Stimulated activated CD8-positive, alpha-beta memory T cell treated with anti-CD3 and anti-CD28 coated beads, Interleukin-15, amount 100 ng/mL, for 1 hour (primary cell): ENCODE results near the gene MAPK11.

Experiments
- DNase-seq: peaks from one replicate; pipeline ENCODE4 v3.0.0-alpha.2; 2020; ENCODE audit warnings: low read depth

The MAPK11 gene

DNA sequence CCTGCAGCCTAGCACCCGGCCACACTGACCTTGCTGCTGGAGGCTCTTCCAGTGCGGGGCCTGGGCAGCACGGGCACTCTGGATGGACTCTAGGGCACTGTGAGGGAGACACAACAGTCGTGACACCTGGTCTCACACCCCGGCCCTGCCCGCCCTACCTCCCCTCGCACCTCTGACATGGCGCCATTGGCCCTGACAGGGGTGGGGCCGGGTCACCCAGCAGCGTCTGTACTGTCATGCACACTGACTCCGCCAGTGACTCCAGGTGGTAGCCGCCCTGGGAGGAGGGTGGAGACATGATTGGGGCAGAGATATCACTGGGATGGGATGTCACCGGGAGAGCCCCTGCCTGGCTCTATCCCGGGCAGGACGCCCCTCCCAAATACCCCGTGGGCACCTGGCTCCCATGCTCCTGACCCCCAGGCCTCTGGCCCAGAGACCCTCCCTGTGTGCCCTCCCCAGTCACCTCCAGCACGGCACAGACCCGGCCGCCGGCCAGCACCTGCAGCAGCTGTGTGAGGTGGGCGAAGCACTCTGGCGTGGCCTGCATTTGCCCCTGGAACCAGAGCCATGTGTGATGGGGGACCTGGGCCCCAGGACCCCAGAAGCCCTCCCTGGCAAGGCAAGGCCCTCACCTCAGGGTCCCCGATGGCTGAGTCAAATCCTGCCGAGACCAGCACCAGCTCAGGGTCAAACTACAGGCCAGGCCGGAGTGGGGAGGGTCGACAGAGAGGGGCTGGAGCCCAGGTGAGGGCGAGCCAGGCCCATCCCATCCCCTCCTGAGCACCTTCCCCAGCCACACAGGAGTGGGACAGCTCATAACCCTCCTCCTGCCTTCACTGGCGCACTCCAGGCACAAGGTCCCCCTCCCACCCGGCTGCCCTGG is 21.7 kb downstream of the MAPK11 start:
- DNase-seq: no peak

DNA sequence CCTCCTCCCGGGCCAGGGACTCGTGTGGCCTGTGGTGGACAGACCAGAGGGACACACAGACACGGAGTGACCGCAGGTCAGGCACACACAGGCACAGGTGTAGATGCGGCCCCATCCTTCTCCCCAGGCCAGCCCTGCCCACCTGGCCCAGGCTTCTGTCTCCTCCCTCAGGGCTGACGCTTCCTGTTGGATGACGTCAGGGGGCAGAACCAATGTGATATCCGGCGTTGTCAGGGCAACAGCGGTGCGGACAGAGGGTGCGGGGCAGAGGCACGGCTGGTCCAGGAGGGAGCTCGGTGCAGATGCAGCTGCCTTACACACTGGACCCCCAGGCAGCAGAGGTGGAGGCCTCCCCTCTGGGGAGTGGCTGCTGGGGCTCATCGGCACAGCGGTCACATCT is 22.4 kb downstream of the MAPK11 start:
- no peak for DNase-seq

DNA sequence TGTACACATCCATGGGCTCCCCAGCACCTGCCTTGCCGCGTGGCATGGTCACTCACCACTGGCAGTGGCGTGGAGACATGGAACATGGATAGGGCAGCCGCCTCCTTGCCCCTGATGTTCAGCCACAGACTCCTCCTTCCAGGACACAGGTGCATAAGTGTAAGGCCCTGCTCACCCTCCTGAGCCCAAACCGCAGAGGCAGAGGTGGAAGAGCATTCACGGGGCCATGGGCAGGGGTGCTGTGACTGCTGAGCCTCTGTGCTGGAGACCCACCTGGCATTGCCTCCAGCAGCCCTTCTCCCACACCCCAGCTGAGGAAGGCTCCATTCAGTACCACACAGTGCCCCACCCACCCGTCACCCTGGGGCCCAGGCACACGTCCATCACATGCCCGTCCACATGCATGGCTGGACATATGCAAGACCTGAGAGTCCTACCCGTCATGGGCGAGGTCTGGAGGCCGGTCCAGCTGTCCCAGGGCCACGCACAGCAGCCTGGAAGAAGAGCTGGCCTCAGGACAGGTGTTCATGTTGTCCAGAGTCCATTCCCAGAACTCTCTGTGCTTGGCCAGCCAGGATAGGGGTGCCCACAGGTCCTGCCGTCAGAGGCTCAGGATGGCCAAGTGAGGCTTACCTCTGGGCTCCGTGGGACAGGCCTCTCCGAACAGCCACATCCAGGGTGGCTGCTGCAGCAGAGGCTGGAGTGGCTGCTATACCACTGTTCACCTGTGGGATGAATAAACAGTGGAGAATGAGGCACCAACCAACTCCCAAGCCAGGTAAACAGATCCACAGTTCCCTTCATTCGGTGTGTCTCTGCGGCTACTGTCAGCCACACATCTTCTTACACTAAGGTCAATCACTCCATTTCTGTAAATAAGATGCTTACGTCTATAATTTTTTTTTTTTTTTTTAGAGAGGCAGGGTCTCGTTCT is 23.7 kb downstream of the MAPK11 start:
- DNase-seq: no peak

DNA sequence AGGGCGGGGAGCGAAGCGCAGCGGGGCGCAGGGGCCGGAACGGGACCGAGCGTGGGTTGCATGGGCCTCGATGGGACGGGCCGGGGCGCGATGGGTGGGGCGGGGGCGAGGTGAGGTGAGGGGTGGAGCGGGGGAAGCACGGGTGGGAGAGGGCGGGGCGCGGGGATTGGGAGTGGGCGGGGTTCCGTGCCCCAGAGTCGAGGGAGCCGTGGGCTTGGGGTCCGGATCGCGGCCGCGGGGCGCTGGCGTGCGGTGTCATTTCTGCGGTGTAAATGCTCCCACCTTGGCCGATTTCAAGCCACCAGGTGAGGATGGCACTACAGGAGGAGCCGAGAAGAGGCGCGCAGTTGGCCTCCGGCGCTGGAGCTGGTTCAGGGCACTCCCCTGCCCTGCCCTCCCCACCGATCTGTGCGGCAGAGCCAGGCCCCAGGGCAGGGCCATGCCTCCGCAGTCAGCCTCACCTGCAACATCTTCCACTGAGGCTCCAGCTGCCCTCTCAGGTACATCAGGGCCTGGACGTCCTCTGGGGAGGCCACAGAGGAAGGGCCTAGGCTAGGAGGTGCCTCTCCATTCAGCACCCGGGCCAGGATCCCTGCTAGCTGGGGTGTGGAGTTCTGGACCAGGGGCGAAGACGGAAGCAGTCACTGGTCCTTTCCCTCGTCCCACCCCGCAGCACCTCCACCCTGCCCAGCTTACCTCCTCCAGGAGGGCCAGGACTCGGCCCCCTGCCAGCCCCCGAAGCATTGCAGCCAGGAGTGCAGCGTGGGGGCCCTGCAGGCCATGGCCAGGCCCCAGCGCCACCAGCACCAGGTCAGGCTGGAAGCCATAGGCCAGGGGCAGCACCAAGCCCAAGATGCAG is 24.7 kb downstream of the MAPK11 start:
- no peak for DNase-seq

DNA sequence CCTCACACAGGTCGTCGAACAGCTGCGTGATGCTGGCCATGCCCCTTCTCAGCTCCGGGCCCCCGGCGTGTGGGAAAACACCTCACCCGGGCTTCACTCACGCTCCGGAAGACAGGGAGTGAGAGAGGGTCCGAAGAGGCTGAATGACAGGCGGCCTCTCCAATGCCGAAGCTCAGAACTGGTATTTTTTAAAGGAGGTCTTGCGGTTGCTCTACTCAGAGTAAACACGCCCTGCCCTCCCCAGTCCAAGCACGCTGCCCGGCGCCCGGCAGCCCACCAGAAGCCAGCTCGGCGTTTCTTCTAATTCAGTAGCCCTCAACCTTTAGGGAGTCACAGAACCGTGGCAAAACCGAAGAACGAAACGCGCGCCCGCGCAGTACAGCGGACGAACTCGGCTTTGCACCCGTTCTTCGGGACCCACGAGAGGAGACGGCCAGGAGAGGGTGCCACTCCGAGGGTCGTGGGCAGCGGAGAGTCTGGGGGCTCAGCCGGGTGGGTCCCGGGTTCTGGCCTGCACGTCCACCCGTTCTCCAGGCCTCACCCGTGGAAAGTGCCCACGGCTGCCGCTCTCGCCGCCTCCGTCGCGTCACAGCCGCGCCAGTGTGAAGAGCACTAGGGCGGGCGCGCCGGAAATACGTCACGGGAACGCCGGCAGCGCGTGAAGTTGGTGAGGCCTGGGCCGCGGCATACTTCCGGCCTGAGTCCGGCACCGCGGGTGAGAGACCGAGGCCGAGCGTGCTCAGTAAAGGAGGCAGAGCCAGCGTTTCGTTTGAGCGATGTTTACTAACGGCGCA is 25.6 kb downstream of the MAPK11 start, which contains the start of gene TUBGCP6:
Gene TUBGCP6, minus strand, starts transcription at position 604 of the 794 bp plus-strand sequence. Its CDS starts 564 bp downstream, at position 40.
- DNase-seq: peak; percentile 82

DNA sequence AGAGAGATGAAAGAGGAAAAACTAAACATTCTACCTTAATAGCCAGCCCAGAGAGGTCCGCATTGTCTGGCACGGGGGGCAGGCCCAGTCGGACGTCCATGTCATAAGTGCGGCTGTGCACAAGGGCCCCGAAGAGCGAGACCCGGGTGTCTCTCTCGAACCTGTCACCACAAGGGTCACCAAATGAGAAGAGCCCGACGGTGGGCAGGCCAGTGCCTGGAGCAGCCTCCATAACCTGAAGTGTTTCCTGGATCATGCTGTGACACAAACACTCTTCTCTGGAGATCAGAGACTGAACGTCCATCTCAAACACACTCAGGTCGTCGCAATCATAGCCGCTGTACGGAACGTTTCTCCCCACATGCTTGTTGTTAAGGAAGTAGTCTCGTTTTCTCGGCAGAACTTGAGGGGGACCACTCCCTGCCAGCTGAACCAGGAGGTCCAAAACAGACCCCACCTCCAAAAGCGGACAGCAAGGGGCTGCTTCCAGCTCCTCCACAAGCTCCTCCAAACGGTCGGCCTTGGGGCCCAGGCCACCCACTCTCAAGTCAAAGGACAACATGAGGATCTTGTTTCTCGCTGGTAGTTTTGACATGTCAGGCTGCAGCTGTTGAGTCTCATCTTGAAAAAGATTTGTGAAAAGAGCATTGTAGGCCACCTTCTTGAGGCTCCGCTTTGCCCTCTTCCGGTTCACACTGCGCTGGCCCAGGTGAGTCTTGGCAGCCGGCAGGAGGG is 26.3 kb downstream of the MAPK11 start:
- DNase-seq: no peak

DNA sequence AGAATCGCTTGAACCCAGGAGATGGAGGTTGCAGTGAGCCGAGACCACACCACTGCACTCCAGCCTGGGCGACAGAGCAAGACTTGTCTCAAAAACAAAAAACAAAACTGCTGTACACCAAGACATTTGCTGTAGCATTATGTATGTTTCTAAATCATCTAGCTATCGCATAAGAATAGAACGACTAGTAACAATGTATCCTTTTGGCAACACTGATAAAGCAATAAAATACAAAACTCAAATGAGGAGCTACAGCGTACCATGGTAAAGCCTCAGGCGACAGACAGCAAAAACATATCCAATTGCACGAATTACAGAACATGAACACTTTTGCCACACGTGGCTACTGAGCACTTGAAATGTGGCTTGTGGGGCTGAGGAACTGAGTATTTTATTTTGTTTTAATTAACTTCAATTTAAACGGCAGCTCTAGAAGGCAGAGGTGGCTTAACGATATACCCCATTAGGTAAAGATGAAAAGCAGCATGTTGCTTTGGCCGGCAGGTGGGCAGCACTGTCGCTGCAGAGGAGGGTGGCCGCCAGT is 27.7 kb downstream of the MAPK11 start:
- no peak for DNase-seq

DNA sequence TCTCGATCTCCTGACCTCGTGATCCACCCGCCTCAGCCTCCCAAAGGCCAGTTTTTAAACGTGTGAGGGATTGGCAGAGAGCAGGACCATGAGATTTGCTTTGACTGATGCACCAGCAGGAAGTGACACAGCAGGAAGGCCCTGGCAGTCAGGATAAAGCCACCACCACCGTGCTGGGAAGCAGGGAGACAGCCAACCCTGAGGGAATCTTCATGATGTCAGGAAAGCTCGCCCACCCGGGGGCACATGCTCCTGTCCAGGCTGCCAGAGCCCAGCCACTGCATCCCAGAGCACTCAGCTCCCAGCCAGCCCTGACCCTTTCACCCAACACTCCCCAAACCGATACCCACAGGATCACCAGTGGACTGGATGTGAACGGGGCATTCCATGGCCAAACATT is 31.4 kb downstream of the MAPK11 start:
- no peak for DNase-seq

GRCh38 chr22:50236731-50237409 is 33.3 kb downstream of the MAPK11 start:
- no peak for DNase-seq

DNA sequence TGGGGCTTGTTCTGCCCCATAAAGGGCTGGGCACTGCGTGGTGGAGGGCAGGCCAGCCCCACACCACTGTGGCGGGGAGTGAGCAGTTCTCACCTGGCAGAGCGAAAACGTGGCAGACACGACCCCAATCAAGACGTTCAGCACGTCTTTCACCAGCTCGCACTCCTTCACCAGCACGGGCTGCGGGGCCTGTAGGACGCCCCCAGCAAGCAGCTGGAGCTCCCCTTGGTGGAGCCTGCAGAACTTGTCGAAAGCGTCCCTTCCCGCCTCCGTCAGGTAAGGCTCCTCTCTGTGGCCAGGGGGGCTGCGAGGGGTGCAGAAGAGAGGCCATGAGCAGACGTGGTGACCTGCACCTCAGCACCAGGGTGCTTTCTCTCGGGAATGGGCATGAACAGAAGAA is 37.0 kb downstream of the MAPK11 start:
- DNase-seq: no peak

GRCh38 chr22:50232481-50233151 is 37.6 kb downstream of the MAPK11 start:
- no peak for DNase-seq

- DNase-seq: no peak
Observed at GRCh38 chr22:50229370-50229769, 40.8 kb downstream of the MAPK11 start.

- DNase-seq: no peak
Observed at GRCh38 chr22:50228366-50228765, 41.8 kb downstream of the MAPK11 start.

GRCh38 chr22:50227579-50228215 is 42.5 kb downstream of the MAPK11 start:
- no peak for DNase-seq

DNA sequence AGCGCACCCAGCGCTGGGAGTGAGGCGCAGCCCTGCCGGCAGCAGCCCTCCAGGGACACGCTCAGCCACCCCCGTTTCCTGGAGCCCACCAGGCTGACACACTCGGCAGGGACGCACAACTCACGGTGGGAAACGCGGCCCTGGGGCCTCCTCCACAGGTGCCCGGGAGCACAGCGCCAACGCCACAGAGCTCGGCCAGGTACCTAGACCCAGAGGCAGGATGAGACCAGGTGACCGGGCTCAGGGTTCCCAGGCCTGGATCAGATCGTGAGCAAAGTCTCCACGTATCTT is 43.4 kb downstream of the MAPK11 start:
- DNase-seq: no peak

DNA sequence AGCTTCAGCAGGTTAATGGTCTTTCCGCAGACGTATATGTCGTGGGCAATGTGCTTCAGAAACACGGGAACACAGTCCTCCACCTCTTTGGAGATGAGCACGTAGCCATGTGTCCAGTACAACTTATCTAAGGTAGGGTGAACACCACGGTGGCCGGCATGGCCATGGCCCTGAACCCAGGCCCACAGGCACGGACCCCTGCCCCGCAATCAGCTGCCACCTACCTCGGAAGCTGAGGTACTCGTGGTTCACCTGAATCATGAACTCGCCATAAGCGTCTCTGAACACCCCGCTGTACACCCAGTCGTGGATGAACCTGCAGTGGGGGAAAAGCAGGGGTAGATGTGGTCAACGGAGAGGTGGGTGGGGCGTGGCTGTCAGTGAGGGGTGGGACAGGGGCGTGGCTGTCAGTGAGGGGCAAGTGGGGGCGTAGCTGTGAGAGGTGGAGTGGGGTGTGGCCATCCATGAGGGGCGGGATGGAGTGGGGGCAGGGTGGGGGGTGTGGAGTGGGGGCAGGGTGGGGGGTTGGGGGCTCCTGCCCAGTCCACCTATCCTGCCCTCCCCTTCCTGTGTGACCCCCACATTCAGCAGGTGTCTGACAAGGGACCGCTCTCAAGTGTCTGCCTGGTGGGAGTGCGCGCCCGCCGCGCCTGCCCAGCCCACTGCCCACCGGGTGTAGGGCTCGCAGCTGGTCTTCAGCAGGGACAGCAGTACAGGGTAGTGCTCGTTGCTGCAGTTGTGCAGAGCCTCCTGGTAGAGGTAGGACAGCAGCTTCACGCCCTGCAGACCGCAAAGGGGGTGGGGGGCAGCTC is 43.9 kb downstream of the MAPK11 start:
- DNase-seq: no peak

DNA sequence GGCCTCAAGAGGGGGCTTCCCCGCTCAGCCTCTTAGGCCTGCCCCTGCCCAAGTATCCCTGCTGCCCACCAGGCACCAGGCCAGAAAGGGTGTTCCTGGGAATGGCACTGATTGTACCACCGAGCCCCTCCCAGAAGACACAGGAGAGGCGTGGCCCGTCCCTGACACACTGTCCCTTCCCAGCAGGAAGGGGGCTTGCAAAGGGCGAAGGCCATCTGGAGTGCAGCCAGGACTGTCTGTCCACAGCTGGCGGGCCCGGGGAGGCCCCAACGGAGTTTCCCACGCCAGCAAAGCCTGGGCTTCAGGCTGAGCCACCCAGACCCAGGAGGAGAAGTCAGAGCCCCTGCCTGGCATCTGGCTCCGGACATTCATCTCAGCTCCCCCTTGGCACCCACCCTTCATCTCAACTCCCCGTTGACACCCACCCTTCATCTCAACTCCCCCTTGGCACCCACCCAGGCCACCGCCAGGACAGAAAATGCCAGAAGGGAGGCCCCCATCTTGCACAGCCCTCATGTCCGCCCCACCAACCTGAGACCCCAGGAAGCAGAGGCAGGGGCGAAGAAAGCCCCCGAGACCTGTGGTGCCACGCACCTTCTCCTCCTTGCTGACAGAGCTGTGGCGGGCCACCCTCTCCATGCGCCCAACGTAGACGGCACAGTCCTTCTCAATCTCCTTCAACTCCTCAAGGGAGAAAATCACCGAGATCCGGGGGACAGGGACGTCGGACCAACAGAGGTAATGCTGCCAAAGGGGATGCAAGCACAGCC is 44.8 kb downstream of the MAPK11 start:
- no peak for DNase-seq
